GM12878 (cell line): ENCODE measurements around the gene GSK3A.

ENCODE experiments used
- CTCF ChIP-seq, 3 experiments: IDR thresholded peaks in 2 of 3; conservative IDR thresholded peaks in 1 of 3; 2 replicates each; pipeline ENCODE4 v1.5.1; 2011; ENCODE audit warnings: low read depth in 3 of 3, low read length in 3 of 3, mild to moderate bottlenecking in 3 of 3, control low read depth in 2 of 3, moderate library complexity in 2 of 3, inconsistent platforms in 1 of 3, mixed read lengths in 1 of 3; ENCODE audit not compliant: control insufficient read depth in 2 of 3, insufficient read depth in 1 of 3; ENCODE audit errors: extremely low read depth in 1 of 3
- ELK1 ChIP-seq: IDR thresholded peaks from 2 replicates; pipeline ENCODE4 v1.6.1; 2012; ENCODE audit warnings: low read depth, low read length, improper control_type of control experiment
- EZH2 ChIP-seq: IDR thresholded peaks from 2 replicates; pipeline ENCODE4 v1.6.1; 2012; ENCODE audit warnings: low read depth, mild to moderate bottlenecking, control low read depth, inconsistent platforms, low read length, borderline replicate concordance; ENCODE audit not compliant: control insufficient read depth
- MYB ChIP-seq: fragments of 150-350 bp; IDR thresholded peaks from 2 replicates; pipeline ENCODE4 v1.6.1; 2014; ENCODE audit warnings: mild to moderate bottlenecking, low read depth, low read length, borderline replicate concordance
- POLR2A ChIP-seq: IDR thresholded peaks from 2 replicates; pipeline ENCODE4 v1.6.1; 2011; ENCODE audit warnings: low read depth, mild to moderate bottlenecking, low read length
- SIX5 ChIP-seq: IDR thresholded peaks from 2 replicates; pipeline ENCODE4 v1.6.1; 2011; ENCODE audit warnings: mild to moderate bottlenecking, low read depth, low read length, moderate library complexity; ENCODE audit not compliant: severe bottlenecking
- SMC3 ChIP-seq: IDR thresholded peaks from 2 replicates; pipeline ENCODE4 v1.6.1; 2011; ENCODE audit warnings: low read length, improper control_type of control experiment, borderline replicate concordance
- USF1 ChIP-seq: IDR thresholded peaks from 2 replicates; pipeline ENCODE4 v1.6.1; 2011; ENCODE audit warnings: borderline replicate concordance, low read depth, mild to moderate bottlenecking, moderate library complexity, mixed read lengths, low read length; ENCODE audit not compliant: insufficient read depth; ENCODE audit errors: extremely low read length

- TF ChIP-seq SMC3, result no peak
- TF ChIP-seq CTCF (IDR thresholded peaks at IDR 0.05 in 2 of 3, conservative IDR thresholded peaks at IDR 0.05 in 1 of 3; ENCODE audit: control insufficient read depth in 2 of 3, extremely low read depth in 1 of 3, insufficient read depth in 1 of 3, low read depth in 3 of 3, low read length in 3 of 3), result no peak
- no peak for TF ChIP-seq ELK1
- no peak for TF ChIP-seq SIX5
- no peak for TF ChIP-seq MYB
- TF ChIP-seq EZH2, result no peak
- TF ChIP-seq POLR2A, result no peak
- no peak for TF ChIP-seq USF1
Observed at GRCh38 chr19:42280815-42281145, 38.4 kb upstream of the GSK3A start.
